WTC11 (cell line): ENCODE measurements around the gene CABCOCO1.

Experiments used
- ATF6 ChIP-seq: sonication (generic); formaldehyde crosslinking; IDR thresholded peaks from 2 replicates; pipeline ENCODE4 v1.8.1; 2023; ENCODE audit warnings: mild to moderate bottlenecking, missing genetic modification reagents
- CREB1 ChIP-seq: sonication (generic); formaldehyde crosslinking; IDR thresholded peaks from 2 replicates; pipeline ENCODE4 v1.8.0; 2023; ENCODE audit warnings: mild to moderate bottlenecking, missing genetic modification reagents
- CTCF ChIP-seq: fragments of 200-600 bp; IDR thresholded peaks from 2 replicates; pipeline ENCODE4 v1.8.0; 2022; ENCODE audit warnings: antibody characterized with exemption
- EMX1 ChIP-seq: fragments of 250-450 bp; sonication (Bioruptor Pico); IDR thresholded peaks from 2 replicates; pipeline ENCODE4 v1.8.0; 2021; ENCODE audit warnings: mild to moderate bottlenecking
- MAX ChIP-seq: sonication (generic); formaldehyde crosslinking; IDR thresholded peaks from 2 replicates; pipeline ENCODE4 v1.8.0; 2022; ENCODE audit warnings: mild to moderate bottlenecking, missing genetic modification reagents
- MXD4 ChIP-seq: fragments of 250-450 bp; sonication (Bioruptor Pico); IDR thresholded peaks from 2 replicates; pipeline ENCODE4 v1.8.0; 2021; ENCODE audit warnings: mild to moderate bottlenecking, moderate library complexity, borderline replicate concordance
- NFYB ChIP-seq: sonication (generic); formaldehyde crosslinking; conservative IDR thresholded peaks from 2 replicates; pipeline ENCODE4 v1.8.0; 2022; ENCODE audit warnings: low read depth, missing genetic modification reagents
- SP1 ChIP-seq: sonication (generic); formaldehyde crosslinking; conservative IDR thresholded peaks from 2 replicates; pipeline ENCODE4 v1.8.1; 2022; ENCODE audit warnings: missing genetic modification reagents
- TCF7 ChIP-seq: sonication (generic); formaldehyde crosslinking; IDR thresholded peaks from 2 replicates; pipeline ENCODE4 v1.8.0; 2022; ENCODE audit warnings: mild to moderate bottlenecking, low read depth, missing genetic modification reagents, moderate library complexity
- USF1 ChIP-seq: sonication (generic); formaldehyde crosslinking; IDR thresholded peaks from 2 replicates; pipeline ENCODE4 v1.8.0; 2022; ENCODE audit warnings: mild to moderate bottlenecking, missing genetic modification reagents
- USF2 ChIP-seq: sonication (generic); formaldehyde crosslinking; IDR thresholded peaks from 2 replicates; pipeline ENCODE4 v1.8.1; 2023; ENCODE audit warnings: mild to moderate bottlenecking, missing genetic modification reagents, moderate library complexity
- ZNF512 ChIP-seq: sonication (generic); formaldehyde crosslinking; IDR thresholded peaks from 2 replicates; pipeline ENCODE4 v1.8.1; 2022; ENCODE audit warnings: missing genetic modification reagents, borderline replicate concordance
- ZSCAN18 ChIP-seq: fragments of 250-450 bp; sonication (Bioruptor Pico); IDR thresholded peaks from 2 replicates; pipeline ENCODE4 v2.1.2; 2022; ENCODE audit warnings: mild to moderate bottlenecking, moderate library complexity

GRCh38 chr10:61757001-61757400 lies 94.3 kb downstream of the CABCOCO1 start:
- no peak for TF ChIP-seq ZSCAN18 (CRISPR knock-in tag)
- no peak for TF ChIP-seq CTCF
- no peak for TF ChIP-seq ZNF512
- TF ChIP-seq ATF6 (CRISPR knock-in tag), result no peak
- no peak for TF ChIP-seq SP1 (CRISPR knock-in tag)
- no peak for TF ChIP-seq TCF7 (CRISPR knock-in tag)
- no peak for TF ChIP-seq NFYB (CRISPR knock-in tag)
- no peak for TF ChIP-seq USF1
- no peak for TF ChIP-seq EMX1 (CRISPR knock-in tag)
- no peak for TF ChIP-seq USF2 (CRISPR knock-in tag)
- TF ChIP-seq MXD4 (CRISPR knock-in tag), result no peak
- no peak for TF ChIP-seq CREB1
- TF ChIP-seq MAX (CRISPR knock-in tag), result no peak
